Measurements from ENCODE around the gene ST3GAL4.
"Not testable (repeated sequence)": the region's sequence is repeated elsewhere in the genome, so short reads cannot be mapped to it uniquely, and the experiment has no call there.

DNA sequence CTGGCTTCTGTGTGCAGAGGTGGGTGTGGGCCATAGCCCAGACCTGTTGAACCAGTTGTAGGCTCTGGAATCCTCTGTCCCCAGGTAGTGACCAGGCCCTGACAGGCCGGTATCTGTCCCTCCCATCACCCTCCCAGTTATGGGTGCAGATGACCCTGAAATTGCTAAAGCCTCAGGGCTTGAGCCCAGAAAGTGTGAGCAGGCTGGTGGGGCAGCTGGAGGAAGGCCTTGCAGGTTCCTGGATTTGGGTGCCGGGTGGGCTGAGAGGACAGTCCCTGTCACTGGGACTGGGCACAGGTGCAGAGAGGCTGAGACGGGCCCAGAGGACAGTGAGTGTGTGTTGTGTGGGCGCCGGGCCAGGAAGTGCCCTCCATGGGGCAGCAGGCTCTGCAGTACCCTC, 10.0 kb downstream of the ST3GAL4 start:
- TF ChIP-seq, protein P1, sequence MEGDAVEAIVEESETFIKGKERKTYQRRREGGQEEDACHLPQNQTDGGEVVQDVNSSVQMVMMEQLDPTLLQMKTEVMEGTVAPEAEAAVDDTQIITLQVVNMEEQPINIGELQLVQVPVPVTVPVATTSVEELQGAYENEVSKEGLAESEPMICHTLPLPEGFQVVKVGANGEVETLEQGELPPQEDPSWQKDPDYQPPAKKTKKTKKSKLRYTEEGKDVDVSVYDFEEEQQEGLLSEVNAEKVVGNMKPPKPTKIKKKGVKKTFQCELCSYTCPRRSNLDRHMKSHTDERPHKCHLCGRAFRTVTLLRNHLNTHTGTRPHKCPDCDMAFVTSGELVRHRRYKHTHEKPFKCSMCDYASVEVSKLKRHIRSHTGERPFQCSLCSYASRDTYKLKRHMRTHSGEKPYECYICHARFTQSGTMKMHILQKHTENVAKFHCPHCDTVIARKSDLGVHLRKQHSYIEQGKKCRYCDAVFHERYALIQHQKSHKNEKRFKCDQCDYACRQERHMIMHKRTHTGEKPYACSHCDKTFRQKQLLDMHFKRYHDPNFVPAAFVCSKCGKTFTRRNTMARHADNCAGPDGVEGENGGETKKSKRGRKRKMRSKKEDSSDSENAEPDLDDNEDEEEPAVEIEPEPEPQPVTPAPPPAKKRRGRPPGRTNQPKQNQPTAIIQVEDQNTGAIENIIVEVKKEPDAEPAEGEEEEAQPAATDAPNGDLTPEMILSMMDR (IDR thresholded peaks at IDR 0.05) = not testable (repeated sequence)
- not testable (repeated sequence) for TF ChIP-seq POLR2A (IDR thresholded peaks at IDR 0.05)
